Stimulated activated CD8-positive, alpha-beta memory T cell treated with anti-CD3 and anti-CD28 coated beads, Interleukin-12 subunit alpha, Interleukin-12 subunit beta, amount 100 ng/mL, for 4 hours (primary cell): ENCODE measurements around the gene CHST13.
"Not testable (repeated sequence)": the region's sequence is repeated elsewhere in the genome, so short reads cannot be mapped to it uniquely, and the experiment has no call there.

Experiments
- DNase-seq: peaks from one replicate; pipeline ENCODE4 v3.0.0-alpha.2; 2020; ENCODE audit warnings: low read depth

The CHST13 gene

GRCh38 chr3:126527006-126527405, 3.1 kb downstream of the CHST13 start:
- no peak for DNase-seq

GRCh38 chr3:126527455-126528211, 3.7 kb downstream of the CHST13 start:
- DNase-seq, result no peak

- no peak for DNase-seq
These were observed 4.5 kb downstream of the CHST13 start for GRCh38 chr3:126528419-126528799.

- DNase-seq, result no peak
These were observed 5.0 kb downstream of the CHST13 start for GRCh38 chr3:126528800-126529541.

- no peak for DNase-seq
These were observed 5.7 kb downstream of the CHST13 start for GRCh38 chr3:126529585-126530170.

- no peak for DNase-seq
These were observed 6.5 kb downstream of the CHST13 start for GRCh38 chr3:126530171-126531050.

- no peak for DNase-seq
These were observed 7.0 kb downstream of the CHST13 start for GRCh38 chr3:126531051-126531330.

GRCh38 chr3:126533506-126533905, 9.6 kb downstream of the CHST13 start:
- no peak for DNase-seq

- not testable (repeated sequence) for DNase-seq
These were observed 10.8 kb downstream of the CHST13 start for GRCh38 chr3:126534716-126535115.

GRCh38 chr3:126535636-126536035, 11.7 kb downstream of the CHST13 start:
- DNase-seq, result no peak

- DNase-seq, result no peak
These were observed 12.2 kb downstream of the CHST13 start for GRCh38 chr3:126536126-126536525.

- DNase-seq, result no peak
These were observed 13.3 kb downstream of the CHST13 start for GRCh38 chr3:126537116-126537729.

GRCh38 chr3:126537730-126538281, 13.9 kb downstream of the CHST13 start:
- no peak for DNase-seq

GRCh38 chr3:126538316-126538715, 14.4 kb downstream of the CHST13 start:
- no peak for DNase-seq

- DNase-seq, result no peak
These were observed 15.0 kb downstream of the CHST13 start for GRCh38 chr3:126538966-126539365.

- no peak for DNase-seq
These were observed 15.7 kb downstream of the CHST13 start for GRCh38 chr3:126539558-126540250.

- no peak for DNase-seq
These were observed 16.4 kb downstream of the CHST13 start for GRCh38 chr3:126540342-126540849.

GRCh38 chr3:126540951-126541627, 17.1 kb downstream of the CHST13 start:
- no peak for DNase-seq

GRCh38 chr3:126541628-126542339, 17.8 kb downstream of the CHST13 start:
- DNase-seq, result no peak
